ENCODE data around the gene ZFPM1.
A peak's percentile ranks its signal among the peaks of the same experiment; 100 is the strongest.

ZFPM1 gene

GRCh38 chr16:88550246-88550661 lies 97.2 kb downstream of the ZFPM1 start:
- no peak for DNase-seq

DNA sequence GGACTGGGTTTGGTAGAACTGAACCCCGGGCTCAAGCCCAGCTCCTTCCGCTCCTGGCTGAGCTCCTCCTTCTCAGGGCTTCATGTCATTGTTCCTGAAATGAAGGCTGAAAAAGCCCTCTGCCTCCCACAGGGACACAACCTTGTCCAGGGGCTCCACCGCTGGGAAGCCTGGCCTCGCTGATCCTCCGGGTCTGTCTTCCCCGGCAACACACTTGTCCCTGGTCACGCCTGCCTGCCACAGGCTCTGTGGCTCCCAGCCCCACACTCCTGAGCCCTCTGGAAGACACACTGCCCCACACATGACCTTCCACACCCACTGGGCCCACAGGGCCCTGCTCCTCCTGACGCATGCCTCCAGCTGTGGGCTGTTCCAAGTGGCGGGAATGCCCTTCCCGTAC lies 99.1 kb downstream of the ZFPM1 start:
- DNase-seq, result no peak

GRCh38 chr16:88552815-88553214 lies 99.7 kb downstream of the ZFPM1 start:
- no peak for DNase-seq

GRCh38 chr16:88553739-88554138 lies 100.7 kb downstream of the ZFPM1 start:
- no peak for DNase-seq

DNA sequence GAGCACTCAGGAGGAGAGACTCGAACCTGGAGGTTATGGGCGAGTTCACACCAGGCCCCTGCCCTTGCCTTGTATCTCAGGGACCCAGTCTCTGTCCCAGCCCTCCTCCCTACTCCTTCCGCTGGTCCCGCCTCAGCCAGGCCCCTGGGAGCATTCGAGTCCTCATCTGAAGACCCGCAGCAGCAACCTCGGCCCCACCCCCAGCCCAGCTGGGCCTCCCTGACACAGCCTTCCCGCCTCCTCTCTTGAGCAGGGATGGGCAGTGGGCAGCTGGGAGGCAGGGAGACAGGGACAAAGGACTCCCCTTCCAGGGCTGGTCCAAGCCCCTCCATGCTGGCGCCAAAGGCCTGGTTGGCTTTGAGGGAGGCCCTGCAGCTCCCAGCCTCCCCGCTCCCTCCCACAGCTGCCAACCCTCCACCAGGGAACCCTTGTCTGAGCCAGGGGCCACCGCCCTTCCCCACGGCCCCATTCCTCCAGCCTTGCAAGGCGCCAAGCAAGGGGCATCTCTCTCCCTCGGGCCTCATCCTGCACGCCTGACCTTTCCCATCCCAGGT lies 101.7 kb downstream of the ZFPM1 start:
- no peak for DNase-seq

- DNase-seq, result no peak
Measured at GRCh38 chr16:88556294-88556988, 103.4 kb downstream of the ZFPM1 start.

GRCh38 chr16:88558457-88559442 lies 105.7 kb downstream of the ZFPM1 start:
- peak; percentile 18 for DNase-seq

- no peak for DNase-seq
Measured at GRCh38 chr16:88560714-88561484, 107.8 kb downstream of the ZFPM1 start.

GRCh38 chr16:88561485-88562359 lies 108.6 kb downstream of the ZFPM1 start:
- no peak for DNase-seq

GRCh38 chr16:88566158-88566557 lies 113.1 kb downstream of the ZFPM1 start:
- no peak for DNase-seq

DNA sequence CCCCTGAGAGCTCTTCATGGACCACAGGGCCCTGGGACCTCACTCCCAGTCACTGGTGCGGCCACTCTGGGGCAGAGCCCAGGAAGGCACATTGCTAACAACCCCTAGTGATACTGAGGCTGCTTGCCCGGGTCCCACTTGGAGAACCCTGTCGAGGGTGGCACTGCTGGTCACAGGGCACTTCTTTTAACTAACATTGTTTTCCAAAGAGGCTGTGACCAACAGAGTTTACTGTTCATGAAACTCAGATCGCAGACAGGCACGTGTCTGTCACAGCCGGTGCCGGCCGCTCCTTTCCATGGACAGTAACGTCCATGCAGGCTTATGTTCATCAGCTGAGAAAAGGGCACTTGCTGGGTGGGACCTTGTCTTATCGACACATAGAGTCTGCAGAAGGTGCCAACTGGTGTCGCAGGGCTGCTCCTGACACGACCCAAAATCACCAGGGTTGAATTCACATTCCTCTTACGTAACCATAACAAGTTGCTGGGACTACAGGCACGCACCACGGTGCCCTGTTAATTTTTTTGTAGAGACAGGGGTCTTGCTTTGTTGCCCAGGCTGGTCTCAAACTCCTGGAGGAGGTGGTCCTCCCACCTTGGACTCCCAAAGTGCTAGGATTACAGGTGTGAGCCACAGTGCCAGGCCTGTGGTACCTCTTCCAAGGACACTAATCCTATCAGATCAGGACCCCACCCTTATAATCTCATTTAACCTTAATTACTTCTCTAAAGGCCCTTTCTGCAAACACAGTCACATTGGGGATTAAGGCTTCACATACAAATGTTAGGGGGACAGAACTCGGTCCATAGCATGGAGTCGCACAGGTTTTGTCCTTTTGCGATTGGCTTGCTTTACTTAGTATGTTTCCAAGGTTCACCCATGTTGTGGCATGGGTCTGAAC lies 115.9 kb downstream of the ZFPM1 start:
- DNase-seq, result no peak

- no peak for DNase-seq
Measured at GRCh38 chr16:88569614-88569984, 116.5 kb downstream of the ZFPM1 start.

- peak; percentile 58 for DNase-seq
Measured at GRCh38 chr16:88569985-88570690, 117.1 kb downstream of the ZFPM1 start, which contains the start of gene ZC3H18. TSS of gene ZC3H18 (plus strand) at chr16:88570403. CDS start at chr16:88577124, 6,721 bp downstream.

- DNase-seq, result no peak
Measured at GRCh38 chr16:88570691-88571092, 117.6 kb downstream of the ZFPM1 start.

DNA sequence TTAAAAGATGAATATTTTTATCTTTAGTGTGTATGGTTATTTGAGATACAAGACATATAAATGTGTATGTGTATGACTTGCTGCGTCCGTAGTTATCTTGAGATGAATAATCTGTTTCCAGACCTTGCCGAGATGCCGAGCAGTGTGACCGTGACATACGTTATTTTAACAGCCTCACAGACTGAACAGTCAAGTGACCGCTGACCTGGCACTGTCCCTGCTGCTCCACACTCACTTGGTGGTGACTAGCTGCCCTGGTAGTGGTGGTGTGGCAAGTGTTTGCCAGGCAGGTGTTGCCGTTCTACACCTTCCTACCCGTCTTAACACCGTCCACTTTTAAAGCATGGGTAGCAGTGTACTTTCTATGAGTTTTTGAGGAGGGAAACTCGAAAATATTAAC lies 122.2 kb downstream of the ZFPM1 start:
- DNase-seq, result no peak

DNA sequence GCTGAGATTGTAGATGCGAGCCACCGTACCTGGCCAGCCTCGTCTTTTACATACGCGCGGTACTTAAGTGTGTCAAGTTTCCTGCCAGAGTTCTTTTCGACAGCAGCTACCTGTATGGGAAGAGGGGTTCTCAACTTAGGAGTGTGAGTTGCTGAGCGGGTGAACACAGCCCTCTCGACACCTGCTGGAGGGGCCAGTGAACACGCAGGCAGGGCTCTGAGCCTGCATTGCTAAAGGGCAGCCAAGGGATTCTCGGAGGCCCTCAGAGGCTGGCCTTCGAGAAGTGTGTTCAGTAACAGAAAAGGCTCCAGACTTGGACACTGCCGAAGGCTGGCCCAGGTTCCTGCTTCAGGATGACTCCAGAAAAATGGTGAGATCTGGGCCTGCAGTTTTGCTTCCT lies 123.2 kb downstream of the ZFPM1 start:
- no peak for DNase-seq

GRCh38 chr16:88577166-88577565 lies 124.1 kb downstream of the ZFPM1 start:
- no peak for DNase-seq

- no peak for DNase-seq
Measured at GRCh38 chr16:88578446-88579313, 125.6 kb downstream of the ZFPM1 start.

- DNase-seq, result no peak
Measured at GRCh38 chr16:88580371-88580770, 127.3 kb downstream of the ZFPM1 start.
